HL-60 (cell line): Measurements from ENCODE around the gene LRRC8D.

Experiments
- CTCF ChIP-seq: IDR thresholded peaks from one replicate; pipeline ENCODE4 v1.5.1; 2011; ENCODE audit warnings: low read length, control low read depth, inconsistent platforms; ENCODE audit not compliant: insufficient read depth
- GABPA ChIP-seq: IDR thresholded peaks from 2 replicates; pipeline ENCODE4 v1.6.1; 2012; ENCODE audit warnings: low read depth
- POLR2AphosphoS5 ChIP-seq: IDR thresholded peaks from 2 replicates; pipeline ENCODE4 v1.6.1; 2012; ENCODE audit warnings: low read depth
- REST ChIP-seq: IDR thresholded peaks from 2 replicates; pipeline ENCODE4 v1.6.1; 2012; ENCODE audit warnings: low read depth; ENCODE audit not compliant: insufficient replicate concordance
- SPI1 ChIP-seq: IDR thresholded peaks from 2 replicates; pipeline ENCODE4 v1.6.1; 2012; ENCODE audit warnings: low read depth, mild to moderate bottlenecking, borderline replicate concordance

- TF ChIP-seq CTCF: no peak
- no peak for TF ChIP-seq GABPA
- TF ChIP-seq REST: no peak
- no peak for TF ChIP-seq POLR2AphosphoS5
- no peak for TF ChIP-seq SPI1
These were observed 107.7 kb downstream of the LRRC8D start for GRCh38 chr1:89928506-89928905.
